Colonic mucosa (tissue), 4 donors: Measurements from ENCODE around the gene PTPN13. TPM values are rescaled to one million over a fixed set of nuclear protein-coding genes. Genes with fewer than 3 reads are reported as not detected.

Experiments
- DNase-seq: peaks from one replicate; pipeline ENCODE4 v3.0.0-alpha.2; 2020
- H3K27ac ChIP-seq: fragments of 200-600 bp; one replicate; pipeline ENCODE4 v1.8.0; 2021
- H3K27me3 ChIP-seq: fragments of 200-600 bp; one replicate; pipeline ENCODE4 v1.8.0; 2021
- H3K36me3 ChIP-seq: fragments of 200-600 bp; one replicate; pipeline ENCODE4 v1.8.0; 2021
- H3K4me1 ChIP-seq: fragments of 200-600 bp; one replicate; pipeline ENCODE4 v1.8.0; 2021; ENCODE audit warnings: mild to moderate bottlenecking
- H3K4me3 ChIP-seq: fragments of 200-600 bp; one replicate; pipeline ENCODE4 v1.8.0; 2021
- H3K9ac ChIP-seq, 2 donors: one replicate each; pipeline ENCODE4 v1.7.0; 2013; ENCODE audit warnings: control low read depth in 2 of 2, low read depth in 2 of 2, low read length in 2 of 2
- H3K9me3 ChIP-seq: fragments of 200-600 bp; one replicate; pipeline ENCODE4 v1.8.0; 2021
- intact Hi-C: fragments of 100-400 bp; cut with DNase I; formaldehyde crosslinking; loops from one replicate; pipeline ENCODE4 v1.14.1; 2022
- total RNA-seq, 2 donors: library from RNA; stranded (reverse); fragmentation: NEBNext Ultra II Directional in 1 of 2; extraction: Animal tissue kit (Norgen Biotek cat#: 25700) in 1 of 2; gene quantifications; one replicate each; pipeline ENCODE4 v1.2.1, GENCODE V29; 2021
- TF ChIP-seq, protein P1 (sequence below): fragments of 200-600 bp; IDR thresholded peaks from one replicate; pipeline ENCODE4 v1.8.0; 2022; ENCODE audit warnings: antibody characterized with exemption, mild to moderate bottlenecking
- donor health status: healthy.
- donor health status: DM: no; HTN: no; CAD: no.
- donor health status: DM: no; HTN: no; CAD: no.

PTPN13 gene
- total RNA-seq, 2 donors from 2014 or later = 2.6 to 4.2 TPM

DNA sequence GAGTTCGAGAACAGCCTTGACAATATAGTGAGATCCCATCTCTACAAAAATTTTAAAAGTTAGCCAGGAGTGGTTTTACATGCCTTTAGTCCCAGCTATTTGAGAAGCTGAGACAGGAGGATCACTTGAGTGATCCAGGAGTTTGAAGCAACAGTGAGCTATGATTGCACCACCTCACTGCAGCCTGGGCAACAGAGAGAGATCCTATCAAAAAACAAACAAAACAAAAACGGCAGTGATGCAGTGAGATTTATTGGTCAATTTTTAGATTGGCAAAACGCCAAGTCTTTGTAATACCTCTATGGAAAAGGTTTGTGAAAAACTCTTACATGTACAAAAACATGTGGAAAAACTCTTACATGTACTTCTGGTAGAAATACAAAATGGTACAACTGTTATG is 91.3 kb downstream of the PTPN13 start:
- Histone ChIP-seq H3K27me3 (no peaks in the 10 kb centered on the region), H3K9me3 (no peaks in the 10 kb centered on the region), H3K9ac (no peak overlapping the region), H3K4me3 (no peak overlapping the region), H3K27ac (no peak overlapping the region), H3K36me3 (no peaks in the 10 kb centered on the region), H3K4me1 (no peaks in the 10 kb centered on the region)
- intact Hi-C loops = no loop called here
- no peak for DNase-seq
- TF ChIP-seq, protein P1, sequence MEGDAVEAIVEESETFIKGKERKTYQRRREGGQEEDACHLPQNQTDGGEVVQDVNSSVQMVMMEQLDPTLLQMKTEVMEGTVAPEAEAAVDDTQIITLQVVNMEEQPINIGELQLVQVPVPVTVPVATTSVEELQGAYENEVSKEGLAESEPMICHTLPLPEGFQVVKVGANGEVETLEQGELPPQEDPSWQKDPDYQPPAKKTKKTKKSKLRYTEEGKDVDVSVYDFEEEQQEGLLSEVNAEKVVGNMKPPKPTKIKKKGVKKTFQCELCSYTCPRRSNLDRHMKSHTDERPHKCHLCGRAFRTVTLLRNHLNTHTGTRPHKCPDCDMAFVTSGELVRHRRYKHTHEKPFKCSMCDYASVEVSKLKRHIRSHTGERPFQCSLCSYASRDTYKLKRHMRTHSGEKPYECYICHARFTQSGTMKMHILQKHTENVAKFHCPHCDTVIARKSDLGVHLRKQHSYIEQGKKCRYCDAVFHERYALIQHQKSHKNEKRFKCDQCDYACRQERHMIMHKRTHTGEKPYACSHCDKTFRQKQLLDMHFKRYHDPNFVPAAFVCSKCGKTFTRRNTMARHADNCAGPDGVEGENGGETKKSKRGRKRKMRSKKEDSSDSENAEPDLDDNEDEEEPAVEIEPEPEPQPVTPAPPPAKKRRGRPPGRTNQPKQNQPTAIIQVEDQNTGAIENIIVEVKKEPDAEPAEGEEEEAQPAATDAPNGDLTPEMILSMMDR = no peak

DNA sequence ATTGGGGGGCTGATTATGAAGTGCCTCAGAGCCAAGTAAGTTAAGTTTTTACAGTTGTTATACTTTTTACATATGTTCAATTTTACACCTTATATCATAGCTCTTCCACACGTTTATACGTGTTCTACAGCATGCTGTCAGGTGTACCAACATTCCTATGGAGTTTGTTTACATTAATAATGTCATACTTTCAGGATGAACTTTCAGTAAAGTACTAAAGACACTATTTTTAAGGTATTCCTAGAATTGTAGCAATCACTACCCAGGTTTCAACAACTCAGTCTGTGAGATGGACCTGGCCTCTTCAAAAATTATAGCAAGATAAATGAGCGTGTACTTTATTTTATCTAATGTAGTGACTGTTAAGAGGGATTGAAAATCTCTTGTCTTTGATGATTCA is 92.6 kb downstream of the PTPN13 start:
- H3K4me3 ChIP-seq = no peak overlapping the region
- TF ChIP-seq, protein P1 = no peak
- no peaks in the 10 kb centered on the region for H3K9me3 ChIP-seq
- H3K27ac ChIP-seq = no peak overlapping the region
- intact Hi-C loops = no loop called here
- H3K36me3 ChIP-seq = no peaks in the 10 kb centered on the region
- H3K27me3 ChIP-seq = no peaks in the 10 kb centered on the region
- no peak overlapping the region for H3K9ac ChIP-seq
- no peak for DNase-seq
- H3K4me1 ChIP-seq = no peaks in the 10 kb centered on the region

DNA sequence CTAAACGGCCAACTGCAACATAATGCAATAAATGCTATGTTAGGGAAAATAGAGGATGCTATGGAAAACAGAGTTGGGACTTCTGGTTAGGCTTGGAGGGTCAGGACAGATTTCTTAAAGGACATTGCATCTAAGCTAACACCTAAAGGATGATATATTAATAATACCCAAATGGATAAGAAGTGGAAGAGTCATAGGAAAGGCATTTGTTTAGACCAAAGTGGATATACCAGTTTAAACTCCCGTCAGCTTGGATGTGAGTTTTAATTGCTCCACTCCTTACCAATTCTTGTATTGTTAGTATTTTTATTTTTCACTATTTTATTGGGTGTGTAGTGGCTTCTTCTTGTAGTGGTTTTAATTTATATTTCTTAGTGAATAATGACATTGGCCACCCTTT is 93.9 kb downstream of the PTPN13 start:
- Histone ChIP-seq H3K36me3 (no peaks in the 10 kb centered on the region), H3K9ac (no peak overlapping the region), H3K4me1 (no peaks in the 10 kb centered on the region), H3K9me3 (no peaks in the 10 kb centered on the region), H3K27ac (no peak overlapping the region), H3K27me3 (no peaks in the 10 kb centered on the region), H3K4me3 (no peak overlapping the region)
- TF ChIP-seq, protein P1 = no peak
- intact Hi-C loops = no loop called here
- DNase-seq = no peak

DNA sequence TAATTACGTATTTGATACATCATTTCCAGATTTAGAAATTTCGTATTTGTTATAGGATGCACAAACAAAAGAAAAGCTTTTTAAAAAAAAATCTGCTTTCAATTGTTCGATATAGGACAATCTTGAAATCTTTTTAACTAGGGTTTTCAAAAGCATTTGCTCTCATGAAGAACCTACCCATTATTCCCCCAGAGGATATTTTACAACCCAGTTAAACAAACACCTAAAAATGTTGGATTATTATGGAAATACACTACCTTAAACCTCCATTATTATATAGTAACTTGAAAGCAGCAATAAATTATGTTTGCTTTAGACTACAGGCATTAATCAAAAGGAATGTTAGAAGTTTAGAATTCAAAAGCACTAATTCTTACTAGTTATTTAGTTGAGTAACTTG is 110.5 kb downstream of the PTPN13 start:
- no peak overlapping the region for H3K27ac ChIP-seq
- no peak overlapping the region for H3K9ac ChIP-seq
- no peak overlapping the region for H3K4me3 ChIP-seq
- DNase-seq = no peak
- TF ChIP-seq, protein P1 = no peak
- intact Hi-C loops = no loop called here
- no peaks in the 10 kb centered on the region for H3K27me3 ChIP-seq
- no peaks in the 10 kb centered on the region for H3K36me3 ChIP-seq
- no peaks in the 10 kb centered on the region for H3K9me3 ChIP-seq
- H3K4me1 ChIP-seq = no peaks in the 10 kb centered on the region

DNA sequence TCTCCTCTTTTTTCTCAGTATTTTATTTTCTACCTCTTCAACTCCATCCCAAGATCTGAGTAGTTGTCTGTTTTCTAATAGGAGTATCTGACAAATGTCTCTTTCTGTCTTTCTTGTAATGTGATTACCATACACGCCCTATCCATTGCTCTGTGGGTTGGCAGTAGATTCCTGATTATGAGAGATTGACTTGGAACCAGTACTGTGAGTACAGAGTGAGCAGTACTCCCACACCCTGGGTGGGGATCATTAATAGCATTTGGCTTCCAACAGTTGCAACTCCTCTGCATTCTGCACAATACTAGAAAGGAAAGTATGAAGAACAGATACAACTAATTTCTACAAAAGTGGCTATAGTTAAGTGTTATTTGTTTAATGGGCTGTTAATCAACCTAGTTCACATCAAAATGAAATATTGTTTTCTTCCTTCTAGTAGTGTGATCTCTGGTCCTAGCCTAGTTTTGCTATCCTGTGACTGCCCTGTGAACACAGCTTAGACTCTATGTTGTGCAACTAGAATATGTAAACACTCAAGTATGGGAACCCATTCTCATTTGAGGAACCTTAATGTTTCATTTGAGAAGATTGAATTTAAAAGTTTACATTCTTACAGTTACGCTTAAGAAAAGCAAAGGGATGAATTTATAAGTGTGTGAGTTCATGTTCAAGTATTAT is 112.9 kb downstream of the PTPN13 start:
- H3K27ac ChIP-seq = no peak overlapping the region
- no peak overlapping the region for H3K9ac ChIP-seq
- H3K4me1 ChIP-seq = no peaks in the 10 kb centered on the region
- H3K4me3 ChIP-seq = no peak overlapping the region
- H3K36me3 ChIP-seq = no peaks in the 10 kb centered on the region
- intact Hi-C loops = no loop called here
- no peak for DNase-seq
- TF ChIP-seq, protein P1 = no peak
- no peaks in the 10 kb centered on the region for H3K27me3 ChIP-seq
- H3K9me3 ChIP-seq = no peaks in the 10 kb centered on the region
